ENCODE data around the gene AHDC1.
"Not testable (repeated sequence)": the region's sequence is repeated elsewhere in the genome, so short reads cannot be mapped to it uniquely, and the experiment has no call there.

AHDC1 gene

GRCh38 chr1:27556435-27556780 is 47.5 kb downstream of the AHDC1 start:
- no peak for DNase-seq (ENCODE audit: extremely low read depth, insufficient read length)
- no peak overlapping the region for H3K4me3 ChIP-seq (replicated peaks; ENCODE audit: low read depth, low read length)
- TF ChIP-seq, protein P1, sequence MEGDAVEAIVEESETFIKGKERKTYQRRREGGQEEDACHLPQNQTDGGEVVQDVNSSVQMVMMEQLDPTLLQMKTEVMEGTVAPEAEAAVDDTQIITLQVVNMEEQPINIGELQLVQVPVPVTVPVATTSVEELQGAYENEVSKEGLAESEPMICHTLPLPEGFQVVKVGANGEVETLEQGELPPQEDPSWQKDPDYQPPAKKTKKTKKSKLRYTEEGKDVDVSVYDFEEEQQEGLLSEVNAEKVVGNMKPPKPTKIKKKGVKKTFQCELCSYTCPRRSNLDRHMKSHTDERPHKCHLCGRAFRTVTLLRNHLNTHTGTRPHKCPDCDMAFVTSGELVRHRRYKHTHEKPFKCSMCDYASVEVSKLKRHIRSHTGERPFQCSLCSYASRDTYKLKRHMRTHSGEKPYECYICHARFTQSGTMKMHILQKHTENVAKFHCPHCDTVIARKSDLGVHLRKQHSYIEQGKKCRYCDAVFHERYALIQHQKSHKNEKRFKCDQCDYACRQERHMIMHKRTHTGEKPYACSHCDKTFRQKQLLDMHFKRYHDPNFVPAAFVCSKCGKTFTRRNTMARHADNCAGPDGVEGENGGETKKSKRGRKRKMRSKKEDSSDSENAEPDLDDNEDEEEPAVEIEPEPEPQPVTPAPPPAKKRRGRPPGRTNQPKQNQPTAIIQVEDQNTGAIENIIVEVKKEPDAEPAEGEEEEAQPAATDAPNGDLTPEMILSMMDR (IDR thresholded peaks at IDR 0.05; ENCODE audit: insufficient read depth, low read length, poor library complexity, severe bottlenecking): no peak
- peaks cover 3% of the 10 kb centered on the region; the same call in 1 of the 2 replicates for H3K36me3 ChIP-seq (ENCODE audit: control insufficient read depth, insufficient read depth, low read length)
- no peaks in the 10 kb centered on the region for H3K27me3 ChIP-seq (replicated peaks; ENCODE audit: control insufficient read depth, insufficient read depth, low read length)

GRCh38 chr1:27555700-27556424 is 48.1 kb downstream of the AHDC1 start:
- H3K27me3 ChIP-seq (replicated peaks; ENCODE audit: control insufficient read depth, insufficient read depth, low read length): no peaks in the 10 kb centered on the region
- H3K36me3 ChIP-seq (ENCODE audit: control insufficient read depth, insufficient read depth, low read length): peaks cover 7% of the 10 kb centered on the region
- DNase-seq (ENCODE audit: extremely low read depth, insufficient read length): peak; percentile 38
- no peak overlapping the region for H3K4me3 ChIP-seq (replicated peaks; ENCODE audit: low read depth, low read length)
- TF ChIP-seq, protein P1 (IDR thresholded peaks at IDR 0.05; ENCODE audit: insufficient read depth, low read length, poor library complexity, severe bottlenecking): no peak

- H3K36me3 ChIP-seq (ENCODE audit: control insufficient read depth, insufficient read depth, low read length): peaks cover 11% of the 10 kb centered on the region
- no peak for DNase-seq (ENCODE audit: extremely low read depth, insufficient read length)
- TF ChIP-seq, protein P1 (IDR thresholded peaks at IDR 0.05; ENCODE audit: insufficient read depth, low read length, poor library complexity, severe bottlenecking): no peak
These were observed 48.9 kb downstream of the AHDC1 start for GRCh38 chr1:27554759-27555699.

DNA sequence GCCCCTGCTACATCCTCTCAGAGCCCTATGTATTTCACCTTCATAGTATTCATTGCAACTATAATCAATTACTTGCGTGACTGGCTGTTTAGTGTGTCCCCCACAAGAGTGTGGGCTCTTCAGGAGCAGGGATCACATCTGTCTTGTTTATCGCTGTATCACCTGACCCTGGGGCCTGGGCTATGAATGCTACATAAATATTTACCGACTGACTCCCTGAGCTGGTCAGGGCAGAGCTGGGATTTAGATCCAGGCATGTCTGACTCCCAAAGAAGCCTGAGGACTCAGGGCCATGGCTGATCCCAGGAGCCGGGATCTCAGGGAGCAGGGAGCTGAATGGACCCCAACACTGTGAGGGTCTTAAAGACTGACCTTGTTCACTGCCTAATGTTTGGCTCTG is 49.7 kb downstream of the AHDC1 start:
- no peak for DNase-seq (ENCODE audit: extremely low read depth, insufficient read length)
- H3K4me3 ChIP-seq (replicated peaks; ENCODE audit: low read depth, low read length): no peak overlapping the region
- TF ChIP-seq, protein P1 (IDR thresholded peaks at IDR 0.05; ENCODE audit: insufficient read depth, low read length, poor library complexity, severe bottlenecking): no peak
- no peaks in the 10 kb centered on the region for H3K27me3 ChIP-seq (replicated peaks; ENCODE audit: control insufficient read depth, insufficient read depth, low read length)
- peaks cover 11% of the 10 kb centered on the region for H3K36me3 ChIP-seq (ENCODE audit: control insufficient read depth, insufficient read depth, low read length)

More at GRCh38 chr1:27554759-27555699, 48.9 kb downstream of the AHDC1 start:
- Histone ChIP-seq H3K27me3 (replicated peaks; ENCODE audit: control insufficient read depth, insufficient read depth, low read length) (no peaks in the 10 kb centered on the region), H3K4me3 (replicated peaks; ENCODE audit: low read depth, low read length) (no peak overlapping the region)

GRCh38 chr1:27553823-27554222 is 50.1 kb downstream of the AHDC1 start:
- not testable (repeated sequence) for DNase-seq (ENCODE audit: extremely low read depth, insufficient read length); H3K27me3 ChIP-seq (replicated peaks; ENCODE audit: control insufficient read depth, insufficient read depth, low read length); H3K4me3 ChIP-seq (replicated peaks; ENCODE audit: low read depth, low read length)
- H3K36me3 ChIP-seq (ENCODE audit: control insufficient read depth, insufficient read depth, low read length): peaks cover 11% of the 10 kb centered on the region

- H3K27me3 ChIP-seq (replicated peaks; ENCODE audit: control insufficient read depth, insufficient read depth, low read length): no peaks in the 10 kb centered on the region
- H3K36me3 ChIP-seq (ENCODE audit: control insufficient read depth, insufficient read depth, low read length): peaks cover 11% of the 10 kb centered on the region
- TF ChIP-seq, protein P1 (IDR thresholded peaks at IDR 0.05; ENCODE audit: insufficient read depth, low read length, poor library complexity, severe bottlenecking): no peak
- no peak overlapping the region for H3K4me3 ChIP-seq (replicated peaks; ENCODE audit: low read depth, low read length)
- no peak for DNase-seq (ENCODE audit: extremely low read depth, insufficient read length)
These were observed 51.0 kb downstream of the AHDC1 start for GRCh38 chr1:27552911-27553420.
